DMS153 treated with DMSO at 0.1 percent for 48 hours (cell line): ENCODE results near the gene SYNDIG1.

Experiments used
- DNase-seq: peaks from one replicate; lab custom pipeline; 2025; ENCODE audit not compliant: unreplicated experiment; lab: John Stamatoyannopoulos, UW

The SYNDIG1 gene

DNA sequence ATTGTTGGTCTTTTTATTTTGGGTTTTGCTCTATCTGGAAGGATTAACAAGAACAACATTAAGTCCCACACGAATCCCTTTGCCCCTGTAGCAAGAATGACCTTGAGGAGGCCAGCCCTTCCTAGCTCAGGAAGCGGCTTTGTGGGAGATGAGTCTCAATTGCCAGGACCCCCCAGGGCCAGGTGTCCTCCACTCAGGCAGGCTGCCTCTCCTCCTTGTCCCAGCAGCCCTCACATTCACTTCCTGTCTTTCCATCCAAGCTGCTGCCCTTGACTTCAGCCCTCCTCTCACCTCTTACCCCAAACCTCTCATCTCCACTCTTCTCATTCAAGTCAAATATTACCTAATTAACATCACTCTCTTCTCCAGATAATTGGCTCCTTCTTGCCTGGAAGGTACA lies 22.6 kb upstream of the SYNDIG1 start:
- no peak for DNase-seq

DNA sequence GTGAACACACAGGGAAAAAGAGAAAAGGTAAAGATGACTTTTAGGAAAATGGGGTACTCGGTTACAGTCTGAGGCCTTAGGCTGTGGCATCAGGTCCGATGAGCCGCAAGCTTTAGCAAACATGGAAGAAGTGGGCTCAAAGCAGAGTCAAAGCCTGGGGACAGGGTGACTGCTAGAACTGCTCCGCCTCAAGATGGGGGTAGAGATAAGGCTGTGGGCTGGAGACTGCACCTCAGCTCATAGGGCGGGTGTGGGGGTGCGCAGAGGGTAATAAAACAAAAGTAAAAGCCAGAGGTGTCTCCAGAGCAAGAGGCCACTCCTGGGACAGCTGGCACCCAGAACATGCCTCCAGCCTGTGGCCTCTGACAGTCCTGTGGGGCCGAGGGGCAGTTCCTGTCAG lies 21.3 kb upstream of the SYNDIG1 start:
- no peak for DNase-seq

DNA sequence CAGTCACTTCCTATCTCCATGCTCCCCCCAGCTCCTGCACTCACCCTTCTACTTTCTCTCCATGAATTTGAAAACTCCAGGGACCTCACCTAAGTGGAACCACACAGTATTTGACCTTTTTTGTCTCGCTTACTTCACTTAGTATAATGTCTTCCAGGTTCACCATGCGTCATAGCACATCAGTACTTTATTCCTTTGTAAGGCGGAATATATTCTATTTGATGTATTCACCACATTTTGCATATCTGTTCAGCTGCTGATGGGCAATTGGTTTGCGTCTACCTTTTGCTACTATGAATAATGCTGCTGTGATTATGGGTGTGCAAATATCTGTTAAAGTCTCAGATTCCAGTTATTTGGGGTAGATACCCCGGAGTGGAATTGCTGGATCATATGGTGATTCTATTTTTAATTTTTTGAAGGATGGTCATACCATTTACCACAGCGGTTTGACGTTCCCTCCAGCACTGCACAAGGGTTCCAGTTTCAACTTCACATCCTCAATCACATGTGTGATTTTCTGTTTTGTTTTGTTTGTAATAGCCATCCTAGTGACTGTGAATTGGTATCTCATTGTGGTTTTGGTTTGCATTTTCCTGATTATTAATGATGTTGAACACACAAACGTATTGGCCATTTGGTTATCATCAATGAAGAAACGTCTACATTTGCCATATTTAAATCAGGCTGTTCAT lies 20.3 kb upstream of the SYNDIG1 start:
- DNase-seq = no peak

DNA sequence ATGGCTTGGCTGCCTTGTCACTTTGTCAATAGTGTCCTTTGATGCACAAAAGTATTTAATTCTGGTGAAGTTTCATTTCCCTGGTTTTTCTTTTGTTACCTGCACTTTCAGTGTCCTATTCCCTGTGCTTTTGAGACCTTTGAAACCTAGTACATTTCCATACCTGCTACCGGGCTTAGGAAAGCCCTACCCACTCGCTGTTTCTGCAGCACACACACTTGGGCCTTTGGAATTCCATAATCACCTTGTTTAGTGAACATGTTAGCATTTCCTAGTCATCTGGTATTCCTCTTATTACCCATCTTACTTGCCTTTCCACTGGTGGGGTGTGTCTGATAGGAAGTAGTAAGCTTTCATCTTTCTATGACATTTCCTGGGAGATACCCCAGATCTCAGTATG lies 19.3 kb upstream of the SYNDIG1 start:
- no peak for DNase-seq

DNA sequence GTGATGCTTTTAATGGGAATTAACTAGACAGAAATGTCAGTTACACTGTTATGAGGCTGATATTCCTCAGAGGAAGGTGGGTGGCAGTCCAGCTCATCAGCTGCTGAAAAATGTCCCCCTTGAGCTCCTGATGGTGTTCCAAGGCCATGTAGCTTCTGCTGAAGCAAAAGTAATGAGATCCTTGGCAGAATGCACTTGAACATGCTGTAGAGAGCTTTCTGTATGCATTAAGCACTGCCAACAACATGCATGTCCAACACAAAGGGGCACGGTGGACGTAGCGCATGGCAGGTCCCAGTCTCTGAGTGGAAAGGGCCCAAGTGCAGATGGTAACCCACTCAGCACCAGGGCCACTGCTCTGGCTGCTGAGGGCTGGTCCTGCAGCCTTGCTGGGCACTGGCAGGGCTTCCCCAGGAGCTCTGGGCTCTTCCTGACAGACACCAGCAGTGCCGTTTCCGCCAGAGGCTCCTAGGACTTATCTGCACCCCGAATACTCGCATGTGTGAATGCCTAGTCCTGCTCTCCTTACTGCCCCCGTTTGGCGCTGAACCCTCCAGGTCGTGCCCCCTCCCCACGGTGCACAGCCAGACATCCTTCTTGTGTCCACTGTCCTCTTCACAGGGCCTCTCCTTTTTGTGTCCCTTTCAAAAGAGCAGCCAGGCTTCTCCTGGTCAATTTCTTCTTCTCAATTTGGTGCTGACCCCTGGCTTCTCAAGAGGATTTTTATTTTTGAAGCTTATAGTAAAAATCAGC lies 18.6 kb upstream of the SYNDIG1 start:
- DNase-seq = no peak

DNA sequence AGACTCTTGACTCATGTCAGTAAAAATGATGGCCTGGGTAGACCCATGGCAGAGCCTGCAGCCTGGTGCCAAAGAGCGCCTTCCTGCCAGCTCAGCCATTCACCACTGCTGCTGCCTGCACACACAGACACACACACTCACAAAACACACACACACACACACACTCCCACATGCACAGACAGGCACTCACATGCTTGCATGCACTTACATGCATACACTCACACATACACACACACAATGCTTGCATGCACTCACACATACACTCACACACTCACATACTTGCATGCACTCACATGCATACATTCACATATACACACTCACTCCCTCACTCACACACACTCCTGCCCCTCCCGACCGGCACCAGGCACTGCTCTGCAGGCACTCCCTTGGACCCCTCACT lies 18.0 kb upstream of the SYNDIG1 start:
- no peak for DNase-seq

DNA sequence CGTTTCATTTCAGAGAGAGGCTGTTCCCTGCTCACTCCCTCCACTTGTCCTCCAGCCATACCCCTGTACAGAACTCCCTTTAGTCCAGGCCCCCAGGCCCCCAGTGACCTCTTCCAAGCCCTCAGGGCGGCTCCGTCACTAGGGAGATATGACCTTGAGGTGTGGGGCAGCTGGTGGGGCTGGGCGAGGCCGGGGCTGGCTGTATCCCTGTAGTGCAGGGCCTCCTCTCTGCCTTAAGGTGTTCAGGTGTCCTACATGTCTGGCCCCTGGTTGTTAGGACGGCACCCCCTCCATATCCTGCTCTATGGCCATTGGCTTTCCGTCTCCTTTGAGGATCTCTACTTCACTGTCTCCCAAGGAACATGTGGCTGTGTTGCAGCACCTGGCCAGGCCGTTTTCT lies 17.4 kb upstream of the SYNDIG1 start:
- DNase-seq = no peak

DNA sequence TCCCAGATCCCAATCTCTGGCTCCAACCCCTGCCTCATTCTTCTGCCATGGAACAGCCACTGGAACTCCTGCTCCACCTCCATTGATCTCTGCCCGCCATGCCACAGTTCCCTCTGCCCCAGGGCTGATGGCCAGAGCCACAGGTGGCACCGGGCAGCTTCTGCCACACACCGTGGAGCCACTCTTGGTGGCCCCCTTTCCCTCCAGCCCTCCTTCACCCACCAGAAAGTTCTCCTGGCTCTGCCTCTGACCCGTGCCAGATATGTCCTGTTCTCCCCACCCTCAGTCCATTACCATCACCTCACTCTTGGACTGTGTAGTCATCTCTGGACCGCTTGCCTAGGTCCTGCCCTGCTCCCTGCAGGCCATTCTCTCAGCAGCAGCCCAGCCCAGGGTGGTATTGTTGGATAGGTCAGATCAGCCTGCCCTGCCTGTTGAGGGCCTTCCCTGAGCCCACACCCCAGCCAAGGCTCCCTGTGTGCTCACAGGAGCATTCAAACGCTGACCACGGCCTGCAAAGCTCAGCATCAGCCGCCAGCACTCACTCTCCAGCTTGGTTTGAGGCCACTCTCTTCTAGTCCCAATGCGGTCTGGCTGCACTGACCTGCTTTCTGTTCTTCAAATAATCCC lies 16.8 kb upstream of the SYNDIG1 start:
- DNase-seq = no peak

DNA sequence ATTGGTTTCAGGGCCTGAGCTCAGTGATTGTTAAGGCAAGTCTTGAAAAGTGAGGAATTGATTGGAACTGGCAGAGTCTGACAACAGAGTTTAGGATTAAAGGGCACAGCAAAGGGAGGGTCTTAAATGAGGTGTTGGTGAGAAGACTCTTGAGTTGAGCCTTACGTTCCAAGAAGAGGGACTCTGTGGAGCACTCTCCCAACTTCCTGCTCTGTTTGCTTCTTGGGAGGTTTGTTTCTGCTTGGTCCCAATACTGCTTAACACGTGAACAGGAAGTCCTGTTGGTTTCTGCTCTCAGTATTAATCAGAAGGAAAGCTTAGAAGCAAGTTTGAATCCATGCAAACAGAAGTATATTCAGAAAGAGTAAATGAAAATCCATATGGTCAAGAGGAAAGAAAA lies 15.6 kb upstream of the SYNDIG1 start:
- DNase-seq = no peak

DNA sequence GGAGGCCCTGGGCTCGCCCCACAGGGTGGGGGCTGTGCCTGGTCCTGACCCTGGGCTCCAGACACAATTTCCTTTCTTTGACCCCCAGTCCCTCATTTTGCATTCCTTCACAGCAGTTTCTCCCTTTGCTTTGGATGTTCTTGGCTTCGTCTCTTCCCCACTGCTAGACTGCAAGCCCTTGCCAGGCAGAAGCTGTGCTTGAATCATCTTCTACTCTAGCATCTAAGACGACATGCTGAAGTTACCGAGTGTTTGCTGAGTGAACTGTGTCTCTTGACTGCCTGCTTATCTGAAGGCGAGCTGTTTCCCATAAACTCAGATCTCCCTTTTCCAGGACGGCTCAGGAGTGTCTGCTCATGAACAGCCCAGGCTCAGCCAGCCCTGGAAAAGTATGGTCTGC lies 14.3 kb upstream of the SYNDIG1 start:
- no peak for DNase-seq

DNA sequence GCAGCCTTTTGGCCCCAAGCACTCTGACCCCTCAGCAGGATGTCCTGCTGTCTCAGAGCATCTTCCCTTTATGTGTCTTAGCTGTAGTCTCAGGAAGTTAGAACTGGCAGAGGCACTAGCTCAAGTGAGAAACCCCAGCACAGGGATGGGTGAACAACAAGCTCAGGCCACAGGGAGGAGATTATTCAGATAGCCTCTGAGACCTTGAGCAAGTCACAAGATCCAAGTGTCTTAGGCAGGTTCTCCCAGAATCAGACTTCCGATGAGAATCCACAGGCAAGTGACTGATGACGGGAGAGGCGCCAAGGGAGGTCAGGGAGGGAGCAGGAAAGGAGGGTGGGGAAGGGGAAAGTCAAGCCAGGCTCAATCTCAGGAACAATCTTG lies 13.0 kb upstream of the SYNDIG1 start:
- no peak for DNase-seq

DNA sequence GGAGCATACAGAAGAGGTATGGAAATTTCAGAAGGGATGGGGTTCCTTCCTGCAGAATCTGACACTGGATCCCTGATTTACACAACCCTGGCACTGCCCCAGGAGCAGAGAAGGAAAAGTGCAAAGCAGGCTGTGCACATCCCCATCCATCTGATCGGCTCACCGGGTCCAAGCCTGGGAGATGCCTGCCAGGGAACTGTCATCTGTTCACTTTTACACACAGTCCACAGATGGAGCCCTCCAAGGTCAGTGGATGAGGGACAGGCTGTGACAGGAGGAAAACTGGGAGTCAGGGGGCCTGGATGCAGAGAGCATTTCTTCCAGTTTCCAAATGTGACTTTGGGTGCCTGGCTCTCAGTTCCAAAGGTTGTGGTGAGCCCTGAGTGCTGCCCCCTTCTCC lies 11.0 kb upstream of the SYNDIG1 start:
- DNase-seq = no peak

DNA sequence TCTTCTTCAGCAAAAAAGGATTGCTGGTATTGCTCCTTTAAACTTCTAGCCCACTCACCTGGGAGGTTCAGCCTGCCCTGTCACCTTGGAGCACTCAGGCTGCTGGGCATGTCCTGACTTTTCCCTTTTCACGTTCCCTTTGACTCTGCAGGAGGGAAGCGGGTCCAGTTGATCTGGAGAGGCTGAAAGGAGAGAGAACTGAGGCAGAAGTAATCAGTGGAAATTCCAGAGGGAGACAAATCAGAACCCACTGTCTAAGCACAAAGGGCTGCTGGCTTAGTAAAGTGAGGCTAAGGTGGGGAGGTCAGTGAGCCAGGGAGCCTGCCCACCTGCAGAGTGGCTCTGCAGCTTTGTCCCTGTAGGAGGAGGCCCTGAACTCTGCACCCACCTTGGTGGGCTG lies 9.7 kb upstream of the SYNDIG1 start:
- DNase-seq = no peak

DNA sequence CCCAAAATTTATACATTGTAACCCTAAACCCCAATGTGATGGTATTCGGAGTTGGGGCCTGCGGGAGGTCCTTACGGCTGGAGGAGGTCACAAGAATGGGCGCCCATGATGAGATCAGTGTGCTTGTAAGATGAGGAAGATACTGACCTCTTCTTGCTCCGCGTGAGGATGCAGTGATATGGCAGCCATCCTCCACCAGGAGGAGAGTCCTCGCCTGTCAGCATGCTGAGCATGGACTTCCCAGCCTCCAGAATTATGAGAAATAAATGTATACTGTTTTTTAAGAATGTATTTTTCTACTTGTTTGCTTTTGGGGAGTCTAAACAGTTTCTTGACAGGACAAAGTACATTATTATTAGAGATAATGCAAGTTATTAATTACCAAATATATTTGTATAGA lies 8.7 kb upstream of the SYNDIG1 start:
- no peak for DNase-seq

DNA sequence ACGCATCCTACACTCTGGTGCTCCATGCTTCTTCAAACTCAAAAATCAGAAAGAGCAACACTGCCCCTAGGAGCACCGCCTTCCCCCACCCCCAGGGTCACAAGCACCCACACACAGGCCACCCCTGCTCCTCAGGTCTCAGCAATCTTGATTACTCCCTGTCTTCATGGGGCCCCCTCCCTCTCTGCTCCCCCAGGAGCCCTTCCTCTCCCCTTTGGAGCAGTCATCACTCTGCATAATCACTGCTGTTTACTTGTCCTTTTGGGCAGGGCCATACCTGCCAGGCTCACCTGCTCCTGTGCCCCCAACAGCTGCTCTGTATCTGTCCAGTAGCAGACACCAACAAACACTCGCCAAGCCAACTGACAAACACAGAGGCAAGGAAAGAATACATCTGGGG lies 7.6 kb upstream of the SYNDIG1 start:
- no peak for DNase-seq

DNA sequence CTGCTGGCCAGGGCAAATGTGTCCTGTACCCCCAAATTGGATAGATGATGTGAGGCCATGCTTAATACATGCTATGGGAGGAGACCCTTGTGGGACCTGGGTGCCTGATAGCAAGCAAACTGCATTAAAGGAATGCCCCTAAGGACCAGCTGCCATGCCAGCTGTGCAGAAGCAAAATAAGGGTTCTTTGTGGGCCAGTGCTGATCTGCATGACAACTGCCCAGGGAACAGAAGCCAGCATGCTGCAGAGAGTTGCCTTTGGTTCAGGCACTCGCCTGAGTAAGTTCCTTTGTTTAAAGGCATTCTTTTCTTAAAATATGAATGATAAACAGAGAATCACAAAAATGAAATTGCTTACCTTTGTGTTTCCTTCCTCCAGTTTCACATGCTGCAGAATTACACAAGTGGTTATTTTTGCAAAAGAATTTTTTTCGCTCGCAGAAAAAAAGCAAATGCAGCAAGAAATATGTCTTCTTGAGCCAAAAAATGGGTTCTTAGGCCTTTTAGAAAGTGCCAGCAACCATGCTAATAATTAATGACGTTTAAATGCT lies 6.9 kb upstream of the SYNDIG1 start:
- DNase-seq = no peak

DNA sequence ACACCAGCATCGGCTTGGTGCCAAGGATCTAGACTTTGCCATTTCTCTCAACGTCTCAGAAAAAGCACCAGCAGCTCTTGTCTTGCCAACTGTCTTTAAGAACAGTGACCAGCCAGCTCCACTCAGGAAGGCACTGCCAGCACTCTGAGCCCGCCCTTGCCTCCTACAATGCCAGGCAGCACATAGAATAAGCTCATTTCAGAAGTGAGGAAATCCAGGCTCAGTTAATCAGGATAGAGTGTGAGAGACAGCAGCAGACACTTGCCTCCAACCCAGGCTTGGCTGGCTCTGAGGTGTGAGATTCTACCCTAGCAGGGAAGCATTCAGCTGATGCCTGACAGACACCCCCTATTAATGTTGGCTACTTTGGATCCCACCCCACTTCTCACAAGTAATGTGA lies 4.3 kb upstream of the SYNDIG1 start:
- no peak for DNase-seq

DNA sequence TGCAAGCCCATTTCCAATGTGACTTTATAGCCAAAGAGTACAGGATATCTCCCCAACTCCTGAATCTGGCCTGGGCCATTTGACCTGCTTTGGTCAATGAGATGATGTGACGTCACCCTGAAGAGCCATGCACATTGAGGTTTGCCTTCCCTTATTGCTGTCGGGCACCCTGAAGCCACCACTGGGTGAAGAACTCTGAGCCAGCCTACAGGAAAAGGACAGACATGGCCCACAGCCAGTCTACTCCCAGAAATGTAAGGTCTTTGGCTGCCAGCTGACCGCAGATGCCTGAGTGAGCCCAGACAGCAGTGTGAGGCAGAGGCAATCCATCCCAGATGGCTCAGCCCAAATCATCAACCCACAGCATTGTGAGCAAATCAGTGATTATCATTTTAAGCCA lies 3.7 kb upstream of the SYNDIG1 start:
- DNase-seq = no peak

DNA sequence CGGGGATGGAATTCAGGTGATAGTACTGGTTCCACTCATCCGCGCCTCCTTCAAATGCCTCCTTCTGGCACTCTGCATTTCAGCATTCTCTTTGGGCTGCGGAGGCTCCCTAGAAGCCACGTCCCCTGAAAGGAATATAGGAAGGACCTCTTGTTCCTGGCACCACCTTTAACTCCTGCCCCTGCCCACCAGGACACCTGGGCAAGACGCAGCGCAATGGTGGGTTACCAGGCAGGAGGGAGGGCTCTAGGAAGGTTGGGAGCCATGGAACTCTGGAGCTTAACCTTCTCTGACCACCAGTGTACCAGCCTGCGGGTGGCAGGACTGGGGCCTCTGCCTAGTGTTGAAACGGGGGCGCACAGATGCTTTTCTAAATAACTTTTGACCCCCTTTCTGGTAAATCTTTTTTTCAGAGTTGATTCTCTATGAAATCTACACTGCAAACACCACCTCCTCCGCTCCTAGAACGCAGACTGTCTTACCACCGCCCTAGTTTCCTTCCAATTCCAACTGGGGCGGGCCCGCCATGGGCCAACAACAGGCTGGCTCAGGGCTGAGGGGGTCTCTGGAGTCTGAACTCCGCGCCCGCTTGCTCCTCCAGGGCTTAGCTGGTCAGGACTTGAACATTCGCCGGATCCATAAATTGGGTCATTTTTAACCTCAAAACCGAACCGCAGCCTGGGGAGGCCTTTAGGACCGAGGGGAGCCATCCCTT lies 871 bp upstream of the SYNDIG1 start:
- no peak for DNase-seq

DNA sequence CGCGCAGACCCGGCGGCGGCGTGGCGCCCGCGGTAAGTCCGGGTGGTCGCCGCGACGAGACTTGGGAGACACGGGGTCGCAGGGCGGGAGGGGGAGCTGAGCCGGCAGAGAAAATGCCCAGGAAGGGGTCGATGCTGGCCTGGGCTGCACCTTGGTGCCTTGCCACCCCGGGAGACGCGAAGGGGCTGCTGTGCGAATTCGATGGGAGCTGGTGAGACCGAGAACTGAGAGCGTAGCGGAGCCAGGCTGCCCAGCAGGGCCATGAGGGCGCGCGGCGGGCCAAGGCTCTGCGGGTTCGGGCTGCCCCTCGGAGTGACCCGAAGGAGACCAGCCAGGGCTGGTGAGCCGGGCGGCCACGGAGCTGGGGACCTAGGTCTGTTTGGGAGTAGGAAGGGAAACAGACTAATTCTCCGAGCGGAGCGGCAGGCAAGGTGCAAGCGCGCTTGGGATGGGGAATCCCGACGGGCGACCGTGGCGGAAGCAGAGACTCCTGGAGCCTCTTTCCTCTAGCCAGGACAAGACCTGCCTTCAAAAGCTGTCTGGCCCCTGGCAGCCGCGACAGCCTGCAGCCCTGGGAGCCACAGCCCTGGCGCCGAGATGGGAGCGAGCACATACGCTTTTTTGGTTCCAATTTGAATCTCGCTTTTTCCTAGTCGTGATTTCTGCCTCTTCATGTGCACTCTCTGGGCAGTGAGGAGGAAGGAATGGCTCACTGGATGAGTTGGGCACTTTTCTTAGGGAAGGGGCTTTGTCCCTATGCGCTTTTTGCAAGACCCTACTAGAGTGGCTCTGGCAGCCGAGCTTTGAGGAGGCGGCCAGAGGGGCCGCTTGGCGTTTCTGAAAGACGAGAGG lies 691 bp downstream of the SYNDIG1 start:
- no peak for DNase-seq
